Transverse colon (tissue), 4 donors: Measurements from ENCODE around the gene DNAJA3.

ENCODE experiments used
- CTCF ChIP-seq, 5 experiments: fragments of 200-600 bp in 3 of 5; fragments of 450-650 bp in 2 of 5; sonication (generic) in 3 of 5; IDR thresholded peaks; 1 replicate in 2 of 5; 2 replicates in 3 of 5; pipeline ENCODE4 v1.5.1; 2016 to 2017; ENCODE audit warnings: antibody characterized with exemption in 5 of 5, inconsistent platforms in 3 of 5, mild to moderate bottlenecking in 2 of 5, moderate library complexity in 1 of 5
- POLR2A ChIP-seq: fragments of 450-650 bp; IDR thresholded peaks from one replicate; pipeline ENCODE4 v1.6.1; 2016; ENCODE audit warnings: antibody characterized with exemption, mild to moderate bottlenecking, moderate library complexity
- POLR2AphosphoS5 ChIP-seq, 3 donors: sonication (generic); formaldehyde crosslinking; IDR thresholded peaks; one replicate each; pipeline ENCODE4 v1.6.1; 2016; ENCODE audit warnings: antibody characterized with exemption in 3 of 3

- TF ChIP-seq CTCF (IDR thresholded peaks at IDR 0.05) (no peak), POLR2AphosphoS5 (IDR thresholded peaks at IDR 0.05) (no peak), POLR2A (no peak)
Measured at GRCh38 chr16:4454623-4455022, 29.0 kb downstream of the DNAJA3 start.
